HG02884 (cell line): Measurements from ENCODE around the gene CMTM3.
"Not testable (repeated sequence)": the region's sequence is repeated elsewhere in the genome, so short reads cannot be mapped to it uniquely, and the experiment has no call there.

Experiments used
- ATAC-seq: cut with Tn5 transposase; IDR thresholded peaks from one replicate; pipeline ENCODE4 v1.9.1; 2021; ENCODE audit warnings: mild to moderate bottlenecking, moderate library complexity; ENCODE audit not compliant: unreplicated experiment

Gene CMTM3, protein sequence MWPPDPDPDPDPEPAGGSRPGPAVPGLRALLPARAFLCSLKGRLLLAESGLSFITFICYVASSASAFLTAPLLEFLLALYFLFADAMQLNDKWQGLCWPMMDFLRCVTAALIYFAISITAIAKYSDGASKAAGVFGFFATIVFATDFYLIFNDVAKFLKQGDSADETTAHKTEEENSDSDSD

DNA sequence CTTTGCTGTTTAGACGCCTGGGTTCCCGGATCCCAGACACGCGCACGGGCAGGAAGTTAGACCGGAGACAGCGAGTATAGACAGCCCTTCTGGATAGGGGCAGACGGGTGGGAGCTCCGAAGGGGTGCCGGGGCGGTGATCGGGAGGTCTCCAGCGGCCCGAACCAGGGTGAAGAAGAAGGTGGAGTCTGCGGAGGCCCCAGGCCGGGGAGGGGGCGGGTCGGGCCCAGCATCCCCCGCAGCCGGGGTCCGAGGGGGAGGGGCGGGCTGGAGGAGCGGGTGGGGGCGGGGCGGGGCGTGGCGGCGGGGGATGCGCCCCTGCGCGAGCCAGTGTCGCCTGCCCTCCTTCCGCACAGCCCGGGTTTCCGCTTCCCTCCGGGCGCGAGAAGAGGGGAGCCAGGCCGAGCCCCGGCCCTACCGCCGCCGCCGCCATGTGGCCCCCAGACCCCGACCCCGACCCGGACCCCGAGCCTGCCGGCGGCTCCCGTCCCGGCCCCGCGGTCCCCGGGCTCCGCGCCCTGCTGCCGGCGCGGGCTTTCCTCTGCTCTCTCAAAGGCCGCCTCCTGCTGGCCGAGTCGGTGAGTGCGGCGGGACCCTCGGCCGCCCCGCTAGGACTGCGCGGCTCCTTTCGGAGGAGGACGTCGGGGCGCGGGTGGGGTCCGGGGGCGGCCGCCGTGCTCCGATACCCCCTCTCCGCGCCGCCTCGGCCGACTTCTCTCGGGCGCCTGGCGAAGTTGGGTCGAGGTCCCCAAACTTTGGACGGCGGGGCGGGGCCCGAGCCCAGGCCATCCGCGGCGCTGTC, at the start of gene CMTM3:
Gene CMTM3, plus strand, starts transcription at position 329 of the 801 bp plus-strand sequence. Its CDS starts 102 bp downstream, at position 431.
- peak; percentile 46 for ATAC-seq

DNA sequence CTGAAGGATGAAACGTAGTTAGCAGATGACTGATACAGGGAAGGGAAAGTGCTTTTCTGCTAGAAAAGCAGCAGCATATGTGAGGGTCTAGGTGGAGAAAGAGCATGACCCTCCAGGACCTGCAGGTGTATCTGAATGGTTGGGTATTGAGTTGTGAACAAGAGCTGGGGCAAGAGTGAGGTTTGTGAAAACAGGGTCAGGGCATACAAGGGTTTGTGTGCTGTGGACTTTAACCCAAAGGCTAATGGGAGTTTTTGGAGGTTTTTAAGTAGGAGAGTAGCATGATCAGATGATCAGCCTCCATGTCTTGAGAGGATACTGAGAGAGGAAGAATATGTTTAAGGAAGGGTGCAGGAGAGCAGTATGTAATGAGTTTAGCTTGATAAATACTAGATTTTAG, 44.4 kb upstream of the CMTM3 start:
- no peak for ATAC-seq

GRCh38 chr16:66561381-66562080, 43.0 kb upstream of the CMTM3 start:
- ATAC-seq: no peak

GRCh38 chr16:66562409-66562808, 42.1 kb upstream of the CMTM3 start:
- ATAC-seq: no peak

GRCh38 chr16:66562986-66563385, 41.5 kb upstream of the CMTM3 start:
- no peak for ATAC-seq

DNA sequence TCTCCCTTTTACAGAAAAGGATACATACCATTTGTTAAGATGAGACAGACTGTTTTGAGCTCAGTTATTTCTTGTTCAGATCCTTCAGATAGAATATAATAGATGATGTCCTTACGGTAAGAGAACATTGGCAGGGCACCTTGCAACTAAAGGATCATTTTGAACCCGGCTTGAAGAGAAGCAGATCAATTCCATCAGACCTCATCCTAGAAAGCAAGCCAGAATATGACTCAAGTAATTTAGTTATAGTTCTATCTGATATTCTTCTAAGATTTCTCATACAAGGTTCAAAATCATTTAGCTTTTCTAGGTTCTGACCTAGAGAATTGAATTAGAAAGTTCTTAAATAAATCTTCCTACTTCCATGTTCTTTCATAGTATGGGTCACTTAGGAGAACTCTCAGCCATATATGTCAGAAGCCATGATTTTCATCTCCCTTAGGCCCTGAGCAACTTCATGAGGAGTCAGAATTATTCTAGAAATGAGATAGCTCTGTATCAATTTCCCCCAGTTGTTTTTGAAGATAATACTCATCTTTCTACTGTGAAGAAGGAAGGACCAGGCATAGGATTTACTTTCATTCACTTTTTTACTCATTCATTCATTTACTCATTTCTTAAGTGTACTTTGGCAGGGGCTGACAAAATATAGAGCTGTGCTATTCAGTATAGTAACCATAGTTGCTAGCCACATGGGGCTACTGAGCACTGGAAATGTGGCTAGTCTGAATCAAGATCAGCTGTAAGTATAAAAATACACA, 40.8 kb upstream of the CMTM3 start:
- ATAC-seq: peak; percentile 45

DNA sequence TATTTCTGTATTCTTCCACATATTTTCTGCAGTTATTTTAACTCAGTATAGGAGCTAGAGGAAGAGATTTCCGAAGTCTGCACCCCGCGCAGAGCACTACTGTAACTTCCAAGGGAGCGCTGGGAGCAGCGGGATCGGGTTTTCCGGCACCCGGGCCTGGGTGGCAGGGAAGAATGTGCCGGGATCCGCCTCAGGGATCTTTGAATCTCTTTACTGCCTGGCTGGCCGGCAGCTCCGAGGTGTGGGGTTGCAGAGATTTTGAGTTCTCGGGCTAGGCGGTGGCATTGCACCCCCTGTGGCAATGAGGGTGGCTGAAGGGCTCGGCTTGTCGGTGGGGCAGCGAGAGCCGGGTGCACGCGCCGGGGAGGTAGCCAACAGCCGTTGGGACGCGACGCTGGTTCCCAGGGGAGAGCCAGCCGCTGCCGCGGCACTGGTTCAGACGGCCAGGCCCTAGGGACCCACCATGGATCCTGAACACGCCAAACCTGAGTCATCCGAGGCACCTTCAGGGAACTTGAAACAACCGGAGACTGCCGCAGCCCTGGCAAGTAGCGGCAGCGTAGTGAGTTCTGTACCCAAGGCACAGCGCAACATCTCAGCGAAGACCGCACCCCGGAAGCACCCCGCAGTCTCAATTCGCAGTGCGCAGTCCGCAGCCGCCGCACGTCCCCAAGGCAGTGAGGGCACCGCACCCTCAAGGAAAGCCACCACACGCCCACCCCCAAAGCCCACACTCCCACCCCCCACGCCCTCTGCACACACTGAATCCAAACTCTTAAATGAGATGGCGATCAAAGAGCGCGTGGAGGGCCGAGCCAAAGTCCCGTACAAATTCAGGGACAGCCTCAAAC, 38.2 kb upstream of the CMTM3 start, which contains the start of gene CMTM1:
Gene CMTM1, plus strand, starts transcription at position 389 of the 851 bp plus-strand sequence. Its CDS starts 75 bp downstream, at position 464.
- no peak for ATAC-seq

DNA sequence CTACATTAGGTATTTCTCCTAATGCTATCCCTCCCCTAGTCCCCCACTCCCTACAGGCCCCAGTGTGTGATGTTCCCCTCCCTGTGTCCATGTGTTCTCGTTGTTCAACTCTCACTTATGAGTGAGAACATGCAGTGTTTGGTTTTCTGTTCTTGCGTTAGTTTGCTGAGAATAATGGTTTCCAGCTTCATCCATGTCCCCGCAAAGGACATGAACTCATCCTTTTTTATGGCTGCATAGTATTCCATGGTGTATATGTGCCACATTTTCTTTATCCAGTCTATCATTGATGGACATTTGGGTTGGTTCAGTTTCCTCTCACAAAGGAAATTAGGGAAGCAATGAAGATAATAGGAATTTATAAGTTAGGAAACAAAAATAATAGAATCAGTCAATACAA, 37.2 kb upstream of the CMTM3 start:
- ATAC-seq: not testable (repeated sequence)

GRCh38 chr16:66568355-66568754, 36.1 kb upstream of the CMTM3 start:
- no peak for ATAC-seq

- no peak for ATAC-seq
These were observed 35.4 kb upstream of the CMTM3 start for GRCh38 chr16:66569131-66569530.

- no peak for ATAC-seq
These were observed 34.6 kb upstream of the CMTM3 start for GRCh38 chr16:66569827-66570405.

DNA sequence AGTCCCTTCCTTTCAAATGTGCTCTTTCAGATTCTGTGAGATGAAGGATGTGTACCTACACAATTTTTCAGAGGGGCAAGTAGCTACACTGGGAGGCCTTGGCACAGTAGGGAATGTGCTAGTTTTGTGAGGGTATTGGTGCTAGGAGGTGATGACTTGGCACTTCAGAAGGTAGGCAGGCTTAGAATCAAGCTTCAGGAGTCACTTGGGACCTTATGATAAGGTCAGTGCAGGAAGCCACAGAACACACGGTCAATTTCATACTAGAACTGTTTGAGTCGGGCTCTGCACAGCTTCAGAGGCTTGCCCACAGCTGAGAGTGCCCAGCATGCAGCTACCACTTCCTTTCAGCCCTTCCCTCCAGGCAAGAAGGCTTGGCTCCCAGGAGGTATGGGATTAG, 32.1 kb upstream of the CMTM3 start:
- no peak for ATAC-seq

GRCh38 chr16:66574081-66574480, 30.4 kb upstream of the CMTM3 start:
- ATAC-seq: no peak

DNA sequence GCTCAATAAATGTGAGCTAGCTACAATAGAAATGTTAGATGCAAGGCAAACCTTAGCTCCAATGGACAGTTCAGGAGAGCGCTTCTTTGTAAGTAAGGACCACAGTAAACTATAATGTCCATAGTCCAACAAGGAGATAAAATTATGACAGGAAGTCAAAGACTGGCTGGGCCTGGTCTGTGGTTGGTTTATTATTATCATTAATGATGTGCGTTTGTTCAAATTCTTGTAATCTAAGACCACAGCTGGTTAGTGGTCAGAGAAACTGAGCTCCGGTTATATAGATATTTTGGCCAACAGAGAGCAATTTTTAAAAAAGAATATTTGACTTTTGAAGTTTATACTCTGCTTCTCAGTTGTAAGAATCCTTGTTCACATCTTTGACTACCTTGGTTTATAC, 30.0 kb upstream of the CMTM3 start:
- no peak for ATAC-seq

- no peak for ATAC-seq
These were observed 29.4 kb upstream of the CMTM3 start for GRCh38 chr16:66575060-66575459.

DNA sequence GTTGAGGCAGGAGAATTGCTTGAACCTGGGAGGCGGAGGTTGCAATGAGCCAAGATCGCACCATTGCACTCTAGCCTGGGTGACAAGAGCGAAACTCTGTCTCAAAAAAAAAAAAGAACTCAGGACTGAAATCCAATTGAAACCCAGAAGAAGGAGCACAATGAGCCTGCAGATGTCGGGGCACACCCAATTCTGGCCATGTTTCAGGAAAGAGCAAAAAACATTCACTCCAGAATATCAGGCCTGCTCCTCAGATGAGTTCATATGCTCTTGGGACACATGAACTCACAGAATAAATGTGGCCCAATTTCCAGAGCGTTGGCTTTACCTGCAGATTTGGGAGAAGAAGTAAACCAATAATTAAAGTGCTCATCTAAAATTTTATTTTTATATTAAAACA, 28.2 kb upstream of the CMTM3 start:
- no peak for ATAC-seq

GRCh38 chr16:66578651-66579531, 25.6 kb upstream of the CMTM3 start, which contains the start of gene CMTM2:
CMTM2 (plus strand) TSS chr16:66579463; CDS start chr16:66579608, 145 bp downstream.
- no peak for ATAC-seq

GRCh38 chr16:66580605-66581209, 23.8 kb upstream of the CMTM3 start:
- ATAC-seq: no peak
